OCI-M1 (cell line): ENCODE data around the gene EIF1AD.
"Not testable (repeated sequence)": the region's sequence is repeated elsewhere in the genome, so short reads cannot be mapped to it uniquely, and the experiment has no call there.

ENCODE experiments used
- DNase-seq: peaks from one replicate; lab custom pipeline; 2025; lab: John Stamatoyannopoulos, UW

EIF1AD gene

GRCh38 chr11:65968600-65969482 lies 33.1 kb downstream of the EIF1AD start:
- DNase-seq: no peak

DNA sequence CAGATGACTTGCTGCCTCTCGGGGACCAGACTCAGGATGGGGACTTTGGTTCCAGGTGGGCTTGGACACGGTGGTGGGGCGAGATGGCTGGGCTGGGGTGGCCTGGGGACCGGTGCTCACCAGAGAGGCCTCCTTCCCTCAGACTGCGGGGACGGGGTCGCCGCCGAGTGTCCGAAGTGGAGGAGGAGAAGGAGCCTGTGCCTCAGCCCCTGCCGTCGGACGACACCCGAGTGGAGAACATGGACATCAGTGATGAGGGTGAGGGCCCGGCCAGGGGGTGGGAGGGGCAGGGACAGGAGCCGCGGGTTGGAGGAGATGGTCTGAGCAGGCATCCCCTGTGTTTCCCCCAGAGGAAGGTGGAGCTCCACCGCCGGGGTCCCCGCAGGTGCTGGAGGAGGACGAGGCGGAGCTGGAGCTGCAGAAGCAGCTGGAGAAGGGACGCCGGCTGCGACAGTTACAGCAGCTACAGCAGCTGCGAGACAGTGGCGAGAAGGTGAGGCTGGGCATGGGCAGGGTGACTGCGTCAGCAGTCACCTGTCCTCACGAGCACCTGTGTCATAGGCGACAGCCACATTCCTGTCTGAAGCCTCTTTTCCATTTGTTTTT lies 34.5 kb downstream of the EIF1AD start:
- DNase-seq: no peak

DNA sequence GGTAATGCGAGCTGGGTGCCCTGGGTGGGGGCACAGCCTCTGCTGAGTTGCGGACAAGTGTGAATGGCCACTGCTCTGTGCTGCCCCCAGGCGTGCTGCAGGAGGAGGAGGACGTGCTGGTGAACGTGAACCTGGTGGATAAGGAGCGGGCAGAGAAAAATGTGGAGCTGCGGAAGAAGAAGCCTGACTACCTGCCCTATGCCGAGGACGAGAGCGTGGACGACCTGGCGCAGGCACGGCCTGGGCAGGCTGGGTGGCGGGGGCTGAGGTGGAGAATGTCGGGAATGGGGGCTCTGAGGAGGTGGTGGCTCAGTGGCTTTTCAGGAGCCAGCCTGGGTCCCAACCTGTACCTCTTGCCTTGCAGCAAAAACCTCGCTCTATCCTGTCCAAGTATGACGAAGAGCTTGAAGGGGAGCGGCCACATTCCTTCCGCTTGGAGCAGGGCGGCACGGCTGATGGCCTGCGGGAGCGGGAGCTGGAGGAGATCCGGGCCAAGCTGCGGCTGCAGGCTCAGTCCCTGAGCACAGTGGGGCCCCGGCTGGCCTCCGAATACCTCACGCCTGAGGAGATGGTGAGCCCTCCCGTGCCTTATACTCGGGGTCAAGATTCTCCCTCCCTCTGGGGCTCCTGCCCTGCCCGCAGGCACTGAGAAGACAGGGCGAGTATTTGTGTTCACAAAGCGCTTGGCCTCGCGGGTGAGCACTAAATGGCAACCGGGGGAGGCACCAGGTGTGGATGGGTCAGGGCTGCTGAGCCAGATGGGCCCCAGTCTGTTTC lies 35.8 kb downstream of the EIF1AD start:
- no peak for DNase-seq

GRCh38 chr11:65964906-65965305 lies 37.1 kb downstream of the EIF1AD start:
- DNase-seq: no peak

GRCh38 chr11:65962141-65962564 lies 39.8 kb downstream of the EIF1AD start:
- no peak for DNase-seq

- DNase-seq: peak; percentile 99
Observed at GRCh38 chr11:65961267-65962140, 40.5 kb downstream of the EIF1AD start, which contains the start of gene SART1. Gene SART1, plus strand, starts transcription at chr11:65961734. Its CDS starts 47 bp downstream, at chr11:65961781.

GRCh38 chr11:65960824-65961266 lies 41.1 kb downstream of the EIF1AD start:
- no peak for DNase-seq

- DNase-seq: no peak
Observed at GRCh38 chr11:65958774-65959420, 43.1 kb downstream of the EIF1AD start.

- no peak for DNase-seq
Observed at GRCh38 chr11:65958291-65958690, 43.7 kb downstream of the EIF1AD start.

DNA sequence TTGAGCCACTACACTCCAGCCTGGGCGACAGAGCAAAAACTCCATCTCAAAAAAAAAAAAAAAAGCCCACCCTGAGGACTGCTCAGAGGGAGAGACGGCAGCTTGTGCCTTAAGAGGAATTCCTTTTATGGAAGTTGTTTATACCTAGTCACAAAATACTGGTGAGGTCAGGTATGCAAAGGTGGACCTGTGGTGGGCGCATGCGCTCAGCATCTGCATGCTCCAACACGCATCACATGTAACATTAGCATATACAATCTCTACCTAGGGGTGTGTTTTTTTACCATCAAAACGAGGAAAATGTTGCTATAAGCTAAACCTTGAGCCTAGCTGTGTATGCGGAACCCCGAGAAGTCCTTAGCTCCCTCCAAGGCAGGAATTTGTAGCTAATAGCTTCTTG lies 47.2 kb downstream of the EIF1AD start:
- DNase-seq: no peak

- DNase-seq: no peak
Observed at GRCh38 chr11:65953471-65953870, 48.5 kb downstream of the EIF1AD start.

- DNase-seq: no peak
Observed at GRCh38 chr11:65952052-65952521, 49.9 kb downstream of the EIF1AD start.

GRCh38 chr11:65951641-65952040 lies 50.3 kb downstream of the EIF1AD start:
- DNase-seq: not testable (repeated sequence)

DNA sequence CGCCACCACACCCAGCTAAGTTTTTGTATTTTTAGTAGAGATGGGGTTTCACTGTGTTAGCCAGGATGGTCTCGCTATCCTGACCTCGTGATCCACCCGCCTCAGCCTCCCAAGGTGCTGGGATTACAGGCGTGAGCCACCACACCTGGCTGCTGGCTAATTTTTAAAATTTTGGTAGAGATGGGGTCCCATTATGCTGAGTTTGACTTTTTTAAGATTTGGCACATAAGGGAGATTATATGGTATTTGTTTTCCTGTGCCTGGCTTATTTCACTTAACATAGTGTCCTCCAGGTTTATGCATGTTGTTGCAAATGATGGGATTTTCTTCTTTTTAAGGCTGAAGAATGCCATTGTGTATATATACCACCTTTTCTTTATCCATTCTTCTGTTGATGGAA lies 51.2 kb downstream of the EIF1AD start:
- not testable (repeated sequence) for DNase-seq

- no peak for DNase-seq
Observed at GRCh38 chr11:65947603-65948125, 54.3 kb downstream of the EIF1AD start.

DNA sequence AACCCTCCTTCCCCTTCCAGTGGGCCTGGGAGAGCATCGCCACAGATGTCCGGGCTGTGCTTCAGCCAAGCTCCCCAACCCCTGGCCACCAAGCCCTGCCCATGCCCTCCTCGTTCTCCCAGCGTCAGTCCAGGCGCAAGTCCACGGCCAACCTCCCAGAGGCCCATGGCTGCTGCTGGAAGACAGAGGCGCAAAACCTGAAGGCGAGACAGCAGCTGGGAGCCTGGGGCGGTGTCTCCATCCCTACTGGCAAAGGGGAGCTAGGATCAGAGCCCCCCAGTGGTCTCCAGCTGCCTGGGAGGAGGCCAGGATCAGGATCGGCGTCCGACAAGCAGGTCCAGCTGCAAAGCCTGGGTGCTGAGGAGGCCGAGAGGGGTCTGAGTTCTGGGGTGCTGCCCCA lies 54.8 kb downstream of the EIF1AD start:
- no peak for DNase-seq

DNA sequence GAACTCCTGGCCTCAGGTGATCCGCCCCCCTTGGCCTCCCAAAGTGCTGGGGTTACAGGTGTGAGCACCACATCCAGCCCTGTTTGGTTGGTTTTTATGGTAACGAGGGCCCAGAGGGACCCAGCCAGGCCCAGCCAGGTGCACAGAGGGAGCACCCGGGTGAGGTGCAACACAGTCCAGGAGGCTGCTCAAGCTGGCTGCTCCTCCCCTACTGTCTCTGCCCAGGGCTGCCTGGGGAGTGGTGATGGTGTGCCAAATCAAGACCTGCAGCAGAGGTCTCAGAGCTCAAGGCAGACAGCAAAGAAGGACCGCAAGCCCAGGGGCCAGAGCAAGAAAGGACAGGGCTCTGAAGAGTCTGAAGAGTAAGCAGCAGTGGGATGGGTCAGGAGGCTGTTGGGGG lies 55.3 kb downstream of the EIF1AD start:
- no peak for DNase-seq
